ENCODE data around the gene HMGN4. TPM values are rescaled to one million over a fixed set of nuclear protein-coding genes. Genes with fewer than 3 reads are reported as not detected.

Gene HMGN4
- total RNA-seq, 3 donors from 2014 or later = 57.0 to 96.6 (median 82.6) TPM

DNA sequence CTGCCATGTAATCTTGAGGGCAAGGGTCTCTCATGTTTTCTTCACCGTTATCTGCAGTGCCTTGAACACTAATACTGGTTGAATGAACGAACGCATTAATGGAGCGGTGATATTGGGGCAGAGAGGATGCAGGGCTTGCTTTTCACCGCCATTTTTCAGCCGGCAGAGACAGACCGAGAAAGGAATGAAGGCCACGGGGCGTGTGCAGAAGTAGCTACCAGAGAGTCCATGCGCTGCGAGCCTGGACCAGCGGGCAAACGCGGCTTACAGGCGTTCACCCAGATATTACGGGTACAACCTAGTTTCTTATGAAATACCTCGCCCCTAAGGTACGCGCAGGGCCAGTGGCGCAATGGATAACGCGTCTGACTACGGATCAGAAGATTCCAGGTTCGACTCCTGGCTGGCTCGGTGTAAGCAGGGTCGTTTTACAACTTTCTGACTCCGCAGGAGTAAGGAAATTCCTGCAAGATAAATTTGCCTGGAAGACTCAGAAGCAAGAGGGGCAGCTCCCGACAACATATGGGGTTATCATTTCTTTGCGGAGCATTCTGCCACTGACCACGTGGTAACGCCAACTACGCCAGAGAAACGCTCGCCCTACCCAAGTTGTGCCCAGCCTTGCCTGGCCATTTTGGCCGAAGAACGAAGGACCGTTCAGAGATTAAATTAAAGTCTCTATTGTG is 863 bp upstream of the HMGN4 start:
- DNase-seq (ENCODE audit: low spot score in 2 of 2) = peak; percentile 93 to 94
- no peaks in the 10 kb centered on the region for H3K27me3 ChIP-seq
- H3K27ac ChIP-seq = peak overlapping the region; percentile 94 to 96
- no peaks in the 10 kb centered on the region for H3K4me1 ChIP-seq
- peak overlapping the region; percentile 81 to 91 (median 85) for H3K4me3 ChIP-seq
- H3K36me3 ChIP-seq = no peaks in the 10 kb centered on the region
- H3K9me3 ChIP-seq = no peaks in the 10 kb centered on the region
- intact Hi-C loops (cut with DNase I; ENCODE audit: low total_unique reads) = no loop called here
- TF ChIP-seq POLR2AphosphoS5 (IDR thresholded peaks at IDR 0.05) = peak; percentile 81 to 94 (median 86)
- TF ChIP-seq, protein P1, sequence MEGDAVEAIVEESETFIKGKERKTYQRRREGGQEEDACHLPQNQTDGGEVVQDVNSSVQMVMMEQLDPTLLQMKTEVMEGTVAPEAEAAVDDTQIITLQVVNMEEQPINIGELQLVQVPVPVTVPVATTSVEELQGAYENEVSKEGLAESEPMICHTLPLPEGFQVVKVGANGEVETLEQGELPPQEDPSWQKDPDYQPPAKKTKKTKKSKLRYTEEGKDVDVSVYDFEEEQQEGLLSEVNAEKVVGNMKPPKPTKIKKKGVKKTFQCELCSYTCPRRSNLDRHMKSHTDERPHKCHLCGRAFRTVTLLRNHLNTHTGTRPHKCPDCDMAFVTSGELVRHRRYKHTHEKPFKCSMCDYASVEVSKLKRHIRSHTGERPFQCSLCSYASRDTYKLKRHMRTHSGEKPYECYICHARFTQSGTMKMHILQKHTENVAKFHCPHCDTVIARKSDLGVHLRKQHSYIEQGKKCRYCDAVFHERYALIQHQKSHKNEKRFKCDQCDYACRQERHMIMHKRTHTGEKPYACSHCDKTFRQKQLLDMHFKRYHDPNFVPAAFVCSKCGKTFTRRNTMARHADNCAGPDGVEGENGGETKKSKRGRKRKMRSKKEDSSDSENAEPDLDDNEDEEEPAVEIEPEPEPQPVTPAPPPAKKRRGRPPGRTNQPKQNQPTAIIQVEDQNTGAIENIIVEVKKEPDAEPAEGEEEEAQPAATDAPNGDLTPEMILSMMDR (IDR thresholded peaks at IDR 0.05) = no peak

GRCh38 chr6:26538572-26538902 is 371 bp downstream of the HMGN4 start:
- H3K27ac ChIP-seq = peak overlapping the region; percentile 94 to 96
- TF ChIP-seq POLR2AphosphoS5 (IDR thresholded peaks at IDR 0.05) (no peak), POLR2A (IDR thresholded peaks at IDR 0.05) (no peak)
- TF ChIP-seq, protein P1 (IDR thresholded peaks at IDR 0.05) = no peak
- H3K27me3 ChIP-seq = no peaks in the 10 kb centered on the region
- no peaks in the 10 kb centered on the region for H3K9me3 ChIP-seq
- DNase-seq (ENCODE audit: low spot score in 2 of 2) = no peak
- intact Hi-C loops (cut with DNase I; ENCODE audit: low total_unique reads) = loop anchor here (2.0 kb wide), 1 partner anchor 14 kb away; no protein-coding TSS in a partner anchor
- peak overlapping the region; percentile 81 to 91 (median 85) for H3K4me3 ChIP-seq
- H3K4me1 ChIP-seq = no peaks in the 10 kb centered on the region
- H3K36me3 ChIP-seq = no peaks in the 10 kb centered on the region

DNA sequence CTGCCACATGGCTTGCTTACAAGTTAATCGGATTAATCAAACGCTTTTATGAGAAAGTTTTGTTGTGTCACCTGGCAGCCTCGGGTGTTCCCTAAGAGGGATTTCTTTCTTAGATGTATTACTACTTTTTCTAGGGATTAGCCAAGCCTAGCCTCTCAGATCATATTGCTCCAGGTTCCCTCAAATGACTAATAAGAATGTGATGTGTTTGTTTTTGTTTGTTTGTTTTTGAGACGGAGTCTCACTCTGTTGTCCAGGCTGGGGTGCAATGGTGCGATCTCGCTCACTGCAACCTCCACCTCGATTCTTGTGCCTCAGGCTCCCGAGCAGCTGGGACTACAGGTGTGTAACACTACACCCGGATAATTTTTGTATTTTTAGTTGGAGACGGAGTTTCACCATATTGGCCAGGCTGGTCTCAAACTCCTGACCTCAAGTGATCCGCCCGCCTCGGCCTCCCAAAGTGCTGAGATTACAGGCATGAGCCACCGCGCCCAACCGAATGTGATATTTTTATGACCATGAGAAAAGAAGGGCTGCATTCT is 977 bp downstream of the HMGN4 start:
- Histone ChIP-seq H3K4me3 (peak overlapping the region; percentile 81 to 91 (median 85)), H3K27ac (peak overlapping the region; percentile 94 to 96), H3K9me3 (no peaks in the 10 kb centered on the region), H3K27me3 (no peaks in the 10 kb centered on the region), H3K4me1 (no peaks in the 10 kb centered on the region), H3K36me3 (no peaks in the 10 kb centered on the region)
- no peak for DNase-seq (ENCODE audit: low spot score in 2 of 2)
- TF ChIP-seq POLR2A (IDR thresholded peaks at IDR 0.05) (no peak), POLR2AphosphoS5 (IDR thresholded peaks at IDR 0.05) (no peak)
- TF ChIP-seq, protein P1 (IDR thresholded peaks at IDR 0.05) = no peak
- intact Hi-C loops (cut with DNase I; ENCODE audit: low total_unique reads) = loop anchor here (2.0 kb wide), 1 partner anchor 14 kb away; no protein-coding TSS in a partner anchor

DNA sequence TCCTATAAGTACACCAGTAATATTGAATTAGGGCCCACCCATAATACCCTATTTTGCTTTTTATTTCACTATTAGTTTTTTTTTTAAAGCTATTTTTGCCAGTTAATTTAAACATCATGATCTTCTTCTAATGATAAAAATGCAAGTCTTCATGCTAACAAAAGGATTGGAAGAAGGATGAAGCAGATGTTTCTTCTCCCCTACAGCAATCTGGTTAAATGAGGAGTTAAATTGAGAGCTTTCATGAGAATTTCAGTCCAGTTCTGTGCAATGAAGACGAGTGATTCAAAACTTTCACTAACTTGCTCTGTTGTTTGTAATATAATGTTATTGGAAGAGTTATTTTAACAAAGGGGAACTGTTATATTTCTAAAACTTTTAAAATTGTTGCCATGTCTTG is 3.4 kb downstream of the HMGN4 start:
- DNase-seq (ENCODE audit: low spot score in 2 of 2) = no peak
- Histone ChIP-seq H3K9me3 (no peaks in the 10 kb centered on the region), H3K4me1 (no peaks in the 10 kb centered on the region), H3K36me3 (no peaks in the 10 kb centered on the region), H3K4me3 (no peak overlapping the region), H3K27me3 (no peaks in the 10 kb centered on the region), H3K27ac (no peak overlapping the region)
- intact Hi-C loops (cut with DNase I; ENCODE audit: low total_unique reads) = no loop called here
- TF ChIP-seq, protein P1 (IDR thresholded peaks at IDR 0.05) = no peak
- TF ChIP-seq POLR2A (IDR thresholded peaks at IDR 0.05) (no peak), POLR2AphosphoS5 (IDR thresholded peaks at IDR 0.05) (no peak)

DNA sequence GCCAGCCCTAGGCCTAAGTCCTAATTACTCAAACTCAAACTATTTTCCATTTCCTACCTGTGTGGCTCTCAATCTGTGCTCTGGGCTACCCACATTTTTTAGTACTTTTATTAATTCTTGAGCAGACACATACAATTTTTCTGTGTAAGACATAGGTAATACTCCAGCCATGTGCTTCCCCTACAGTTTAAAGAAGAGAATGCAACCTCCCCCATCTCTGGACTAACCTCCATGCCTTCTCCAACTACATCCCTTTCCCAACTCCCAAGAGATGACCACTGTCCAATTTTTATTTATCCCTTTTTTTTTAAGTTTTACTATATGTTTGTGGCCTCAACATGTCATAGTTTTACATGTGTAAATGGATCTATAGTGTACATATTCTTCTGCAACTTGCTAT is 5.8 kb downstream of the HMGN4 start:
- Histone ChIP-seq H3K27ac (no peak overlapping the region), H3K36me3 (no peaks in the 10 kb centered on the region), H3K4me3 (no peak overlapping the region), H3K27me3 (no peaks in the 10 kb centered on the region), H3K9me3 (no peaks in the 10 kb centered on the region), H3K4me1 (no peaks in the 10 kb centered on the region)
- no peak for TF ChIP-seq POLR2AphosphoS5 (IDR thresholded peaks at IDR 0.05)
- TF ChIP-seq, protein P1 (IDR thresholded peaks at IDR 0.05) = peak in 2 of 3 donors; percentile 8 to 14
- DNase-seq (ENCODE audit: low spot score in 2 of 2) = no peak
- intact Hi-C loops (cut with DNase I; ENCODE audit: low total_unique reads) = no loop called here

Measured in breast epithelium (tissue), 4 donors.